Kidney glomerular epithelial cell (primary cell): ENCODE measurements around the gene CTSA.
"Not testable (repeated sequence)": the region's sequence is repeated elsewhere in the genome, so short reads cannot be mapped to it uniquely, and the experiment has no call there.

Experiments used
- DNase-seq: peaks from one replicate; lab custom pipeline; 2025; lab: John Stamatoyannopoulos, UW

CTSA gene

DNA sequence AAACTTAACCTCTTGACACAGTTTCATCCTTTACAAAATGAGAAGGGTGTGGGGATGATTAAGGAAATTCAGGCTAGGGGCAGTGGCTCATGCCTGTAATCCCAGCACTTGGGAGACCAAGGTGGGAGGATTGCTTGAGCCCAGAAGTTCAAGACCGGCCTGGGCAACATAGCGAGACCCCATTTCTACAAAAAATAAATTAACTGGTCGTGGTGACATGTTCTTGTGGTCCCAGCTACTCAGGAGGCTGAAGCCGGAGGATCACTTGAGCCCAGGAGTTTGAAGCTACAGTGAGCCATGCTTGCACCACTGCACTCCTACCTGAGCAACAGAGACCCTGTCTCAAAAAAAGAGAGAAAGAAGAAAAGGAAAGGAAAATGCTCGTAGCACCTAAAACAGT lies 24.7 kb upstream of the CTSA start:
- DNase-seq = no peak

DNA sequence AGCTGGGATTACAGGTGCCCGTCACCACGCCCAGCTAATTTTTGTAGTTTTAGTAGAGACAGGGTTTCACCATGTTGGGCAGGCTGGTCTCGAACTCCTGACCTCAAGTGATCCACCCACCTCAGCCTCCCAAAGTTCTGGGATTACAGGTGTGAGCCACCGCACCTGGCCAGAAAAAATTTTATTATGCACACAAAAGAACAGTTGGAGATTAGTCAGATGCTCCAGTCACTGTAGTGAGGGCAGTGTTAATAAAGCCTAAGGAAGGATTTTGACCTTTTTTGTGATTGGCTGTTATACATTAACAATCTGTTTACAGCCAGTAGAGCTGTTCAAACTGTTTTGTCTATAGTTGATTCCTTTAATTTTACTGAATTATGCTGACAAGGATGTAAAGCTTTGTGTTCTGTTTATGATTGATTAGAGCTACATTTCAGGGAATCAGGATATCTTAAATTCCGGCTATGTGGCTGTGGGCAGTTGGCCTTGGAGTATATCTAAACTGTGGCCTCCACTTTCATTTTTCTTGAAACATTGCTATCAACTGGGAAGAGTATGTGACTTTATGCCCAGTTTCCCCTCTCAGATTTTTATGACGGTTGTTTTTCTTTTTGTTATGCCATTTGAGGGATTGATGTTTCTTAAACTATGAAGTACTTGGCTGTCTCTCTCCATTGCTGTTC lies 23.9 kb upstream of the CTSA start:
- no peak for DNase-seq

DNA sequence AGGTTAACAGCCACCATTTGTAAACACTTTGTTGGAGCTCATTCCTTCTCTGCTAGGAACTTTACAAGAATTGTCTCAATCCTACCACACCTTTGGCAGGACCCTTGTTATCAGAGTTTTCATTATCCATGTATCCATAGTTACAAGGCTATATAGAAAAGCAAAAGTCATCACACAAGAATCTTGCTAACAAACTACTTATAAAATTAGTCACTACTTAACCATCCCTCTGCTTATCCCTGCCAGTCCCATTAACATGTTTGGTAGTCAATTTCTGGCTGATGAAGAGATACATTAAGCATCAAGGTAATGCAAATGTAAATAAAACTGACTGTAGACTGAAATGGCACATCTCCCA lies 23.3 kb upstream of the CTSA start:
- DNase-seq = peak; percentile 77

DNA sequence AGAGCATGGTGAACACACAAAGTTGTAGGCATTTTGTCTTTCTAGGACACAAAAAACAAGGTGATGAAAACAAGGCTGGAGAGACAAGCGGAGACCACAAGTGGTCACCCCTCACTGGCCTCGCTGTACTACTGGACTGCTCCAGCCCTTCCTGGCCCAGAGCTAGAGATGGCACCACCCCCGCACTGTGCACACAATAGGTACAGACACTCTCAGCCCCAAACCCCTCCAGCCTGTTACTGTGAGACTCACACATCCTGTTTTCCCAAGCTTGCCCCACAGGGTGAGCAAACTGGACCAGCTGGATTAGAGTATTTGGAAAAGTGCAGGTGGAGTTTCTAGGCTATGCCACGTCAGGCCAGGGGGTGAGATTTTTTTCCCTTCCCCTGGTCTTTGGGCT lies 18.5 kb upstream of the CTSA start:
- no peak for DNase-seq

DNA sequence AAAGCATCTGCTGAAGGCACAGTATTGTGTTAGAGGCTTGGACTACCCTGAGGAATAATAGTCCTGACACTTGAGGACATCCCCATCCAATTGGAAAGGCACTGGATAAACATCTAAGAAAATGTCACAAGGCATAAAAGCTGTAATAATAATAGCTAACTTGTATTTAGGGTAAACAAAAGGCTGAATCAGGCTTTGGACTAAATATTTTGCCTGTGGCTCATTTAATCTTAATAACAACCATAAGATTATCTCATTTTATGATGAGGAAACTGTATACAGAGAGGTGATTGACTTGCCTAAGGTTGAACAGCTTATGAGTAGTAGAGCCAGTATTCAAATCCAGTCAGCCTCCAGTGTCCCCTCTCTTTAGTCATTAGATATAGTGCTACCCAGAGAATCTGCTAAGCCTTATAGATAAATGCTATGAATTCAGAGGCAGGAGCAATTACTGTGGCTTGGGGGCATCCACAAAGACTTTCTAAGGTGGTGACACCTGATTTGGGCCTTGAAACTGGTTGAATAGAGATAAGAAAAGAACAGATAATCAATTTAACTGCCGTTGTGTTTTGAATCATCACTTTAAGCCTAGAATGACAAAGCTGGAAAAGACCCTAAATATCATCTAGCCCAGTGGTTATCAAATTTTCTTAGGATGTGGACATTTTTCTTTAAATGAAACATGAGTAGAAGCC lies 17.6 kb upstream of the CTSA start:
- DNase-seq = no peak

DNA sequence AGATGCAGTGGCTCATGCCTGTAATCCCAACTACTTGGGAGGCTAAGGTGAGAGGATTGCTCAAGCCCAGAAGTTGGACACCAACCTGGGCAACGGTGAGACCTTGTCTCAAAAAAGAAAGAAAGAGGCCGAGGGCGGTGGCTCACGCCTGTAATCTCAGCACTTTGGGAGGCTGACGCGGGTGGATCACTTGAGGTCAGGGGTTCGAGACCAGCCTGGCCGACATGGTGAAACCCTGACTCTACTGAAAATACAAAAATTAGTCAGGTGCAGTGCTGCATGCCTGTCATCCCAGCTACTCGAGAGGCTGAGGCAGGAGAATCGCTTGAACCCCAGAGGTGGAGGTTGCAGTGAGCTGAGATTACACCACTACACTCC lies 17.0 kb upstream of the CTSA start:
- not testable (repeated sequence) for DNase-seq

DNA sequence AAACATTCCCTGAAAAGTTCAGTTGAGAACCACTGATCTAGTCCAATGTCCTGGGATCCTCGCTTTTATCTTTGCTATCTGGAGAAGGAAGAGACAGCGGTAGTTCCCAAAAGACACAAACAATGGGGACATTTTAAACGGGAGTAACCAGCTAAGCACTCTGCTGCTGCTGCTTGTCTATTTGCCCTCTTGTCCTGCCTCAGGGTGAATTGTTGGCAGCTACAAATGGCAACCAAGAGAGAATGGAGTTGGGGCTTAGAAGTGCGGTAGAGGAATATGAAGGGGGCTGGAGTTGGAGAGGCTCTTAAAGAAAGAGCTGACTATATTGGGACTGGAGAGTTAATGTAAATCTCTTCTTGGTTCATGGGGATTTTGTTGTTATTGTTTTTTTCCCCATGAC lies 16.6 kb upstream of the CTSA start:
- no peak for DNase-seq

DNA sequence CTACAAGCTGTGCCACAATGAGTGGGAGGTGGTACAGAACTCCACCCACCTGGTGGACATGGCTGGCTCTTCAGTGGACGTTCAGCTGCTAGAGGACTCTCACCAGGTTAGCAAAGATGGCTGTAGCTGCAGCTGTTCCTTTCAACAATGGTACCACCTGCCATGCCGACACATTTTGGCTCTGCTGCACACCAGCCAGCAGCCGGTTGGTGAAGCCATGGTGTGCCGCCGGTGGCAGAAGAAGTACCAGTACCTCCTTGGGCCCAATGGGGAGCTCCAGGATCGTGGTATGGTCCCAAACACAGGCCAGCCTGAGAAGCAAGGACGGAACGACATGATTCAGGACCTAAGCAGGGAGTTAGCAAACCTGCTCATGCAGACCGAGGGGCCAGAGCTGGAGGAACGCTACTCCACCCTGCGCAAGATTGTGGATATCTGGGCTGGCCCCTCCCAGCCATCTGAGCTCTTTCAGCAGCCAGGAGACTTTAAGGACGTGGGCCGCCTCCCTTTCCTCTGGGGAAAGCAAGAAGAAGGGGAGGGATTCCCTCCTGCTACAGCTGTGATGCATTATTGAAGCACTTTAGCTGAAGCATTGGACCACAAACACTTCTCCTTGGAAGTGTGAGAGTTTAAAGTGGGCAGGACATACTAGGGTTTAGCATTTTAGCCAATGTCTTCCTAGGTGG lies 12.9 kb upstream of the CTSA start:
- DNase-seq = no peak

DNA sequence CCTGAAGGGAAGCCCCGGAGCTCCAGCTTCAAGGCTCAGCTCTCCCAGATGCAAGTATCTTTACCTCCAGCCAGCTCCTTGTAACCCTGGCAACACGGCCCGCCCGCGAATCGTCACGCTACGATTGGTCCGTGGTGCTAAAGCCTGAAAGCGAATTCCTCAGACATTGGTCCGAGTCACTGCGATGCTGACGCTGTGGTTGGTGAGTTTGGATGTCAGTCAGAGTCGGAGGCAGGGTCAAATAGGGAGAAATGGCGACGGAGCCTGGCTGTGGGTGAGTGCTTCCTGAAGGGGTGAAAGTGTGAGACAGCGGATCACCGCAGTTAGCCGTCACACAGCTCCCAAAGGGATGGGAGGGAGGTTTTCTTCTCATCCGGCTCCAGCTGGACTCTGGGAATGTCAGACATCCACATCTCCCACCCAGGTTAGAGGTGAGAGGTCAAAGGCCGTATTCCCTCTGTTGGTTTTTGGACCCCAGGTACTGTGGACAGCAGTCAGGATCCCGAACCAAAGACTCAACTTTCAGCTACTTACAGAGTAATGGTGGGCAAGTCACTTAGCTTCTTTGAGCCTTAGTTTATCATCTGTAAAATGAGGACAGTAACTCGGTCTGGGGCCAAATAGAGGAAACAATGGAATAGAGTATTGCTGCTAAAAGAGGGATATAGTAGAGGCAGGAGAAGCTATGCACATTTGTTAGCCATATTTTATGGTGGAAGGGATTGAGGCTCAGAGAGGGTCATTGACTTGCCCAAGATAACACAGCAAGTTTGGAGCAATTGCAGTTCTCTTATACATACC lies 9.9 kb upstream of the CTSA start, which contains the start of gene ZSWIM1:
ZSWIM1 (plus strand) TSS at position 240 of the 801 bp plus-strand sequence. CDS start 1,366 bp downstream, outside the sequence.
- DNase-seq = peak; percentile 98

DNA sequence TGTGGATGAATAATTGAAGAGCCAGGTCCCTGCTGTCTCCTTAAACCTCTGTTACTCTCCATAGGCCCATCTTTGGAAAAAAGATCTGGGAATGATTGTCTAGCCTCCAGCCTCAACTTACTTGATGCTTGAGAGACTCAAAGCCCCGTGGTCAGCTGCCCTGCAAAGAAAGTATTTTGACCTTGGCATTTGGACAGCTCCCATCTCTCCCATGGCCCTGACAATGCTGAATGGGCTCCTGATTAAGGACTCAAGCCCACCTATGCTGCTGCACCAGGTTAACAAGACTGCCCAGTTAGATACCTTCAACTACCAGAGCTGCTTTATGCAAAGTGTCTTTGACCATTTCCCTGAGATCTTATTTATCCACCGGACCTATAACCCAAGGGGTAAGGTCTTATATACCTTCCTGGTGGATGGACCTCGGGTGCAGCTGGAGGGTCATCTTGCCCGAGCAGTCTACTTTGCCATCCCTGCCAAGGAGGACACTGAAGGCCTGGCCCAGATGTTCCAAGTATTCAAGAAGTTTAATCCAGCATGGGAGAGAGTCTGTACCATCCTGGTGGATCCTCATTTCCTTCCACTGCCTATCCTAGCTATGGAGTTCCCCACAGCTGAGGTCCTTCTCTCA lies 8.6 kb upstream of the CTSA start:
- DNase-seq = no peak

DNA sequence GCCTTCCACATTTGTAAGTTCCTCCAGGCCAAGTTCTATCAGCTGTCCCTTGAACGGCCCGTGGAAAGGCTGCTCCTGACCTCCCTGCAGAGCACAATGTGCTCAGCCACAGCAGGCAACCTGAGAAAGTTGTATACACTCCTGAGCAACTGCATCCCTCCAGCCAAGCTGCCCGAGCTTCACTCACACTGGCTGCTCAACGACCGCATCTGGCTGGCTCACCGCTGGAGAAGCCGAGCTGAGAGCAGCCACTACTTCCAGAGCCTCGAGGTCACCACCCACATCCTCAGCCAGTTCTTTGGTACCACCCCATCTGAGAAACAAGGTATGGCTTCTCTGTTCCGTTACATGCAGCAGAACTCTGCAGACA lies 8.1 kb upstream of the CTSA start:
- DNase-seq = no peak

DNA sequence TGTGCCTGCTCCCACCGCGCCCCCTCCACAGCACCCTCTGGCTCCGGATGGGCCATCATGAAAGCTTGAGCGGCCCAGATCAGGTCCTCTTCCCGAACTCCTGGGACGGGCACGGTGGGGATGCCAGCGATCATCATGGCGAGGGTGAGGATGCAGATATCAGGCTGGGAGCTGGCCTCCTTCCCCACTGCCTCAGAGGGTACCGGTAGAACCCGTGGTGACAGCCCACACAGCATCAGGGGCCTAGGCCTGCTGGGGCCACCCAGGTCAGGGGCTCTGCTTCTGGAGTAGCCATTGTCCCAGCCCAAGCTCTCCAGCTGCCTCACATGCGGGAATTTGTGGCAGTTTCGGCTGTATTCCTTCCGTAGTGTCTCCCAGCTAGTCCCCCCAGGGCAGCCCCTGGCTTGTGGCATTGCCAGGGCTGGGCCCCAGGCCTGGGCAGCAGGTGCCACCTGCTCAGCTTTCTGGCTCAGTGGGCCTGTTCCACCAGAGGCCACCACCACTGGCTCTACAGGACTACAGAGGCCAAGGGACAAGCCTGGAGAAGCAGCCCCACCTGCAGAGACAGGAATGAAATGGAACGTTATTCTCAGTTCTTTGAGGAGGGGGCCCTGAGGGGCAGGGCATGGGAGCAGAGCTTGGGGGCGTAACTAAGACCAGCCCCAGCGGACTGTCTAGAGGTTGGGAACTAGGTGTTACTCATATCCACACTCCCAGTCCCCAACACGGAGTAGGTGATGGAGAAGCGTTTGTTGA lies 4.4 kb upstream of the CTSA start:
- no peak for DNase-seq

DNA sequence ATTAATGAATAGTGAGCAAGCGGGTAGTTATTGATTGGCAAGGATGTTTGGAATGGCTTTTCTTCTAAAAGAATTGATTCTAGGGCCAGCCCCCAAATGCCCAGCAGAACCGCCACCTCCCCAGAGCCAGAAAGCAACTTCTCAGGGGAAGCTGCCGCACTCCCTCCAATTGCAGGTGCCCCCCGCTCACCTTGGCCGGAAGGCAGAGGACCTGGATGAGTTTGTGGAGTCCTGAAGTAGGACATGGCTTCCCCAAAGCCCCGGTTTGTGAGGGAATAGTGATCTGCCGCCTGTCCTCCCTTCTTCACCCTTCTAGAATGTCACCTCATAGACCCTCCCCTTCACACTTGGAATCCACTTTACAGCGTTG lies 3.8 kb upstream of the CTSA start, which contains the start of gene SPATA25:
SPATA25 (minus strand) TSS at position 277 of the 370 bp plus-strand sequence; CDS start at position 245, 32 bp downstream.
- no peak for DNase-seq

DNA sequence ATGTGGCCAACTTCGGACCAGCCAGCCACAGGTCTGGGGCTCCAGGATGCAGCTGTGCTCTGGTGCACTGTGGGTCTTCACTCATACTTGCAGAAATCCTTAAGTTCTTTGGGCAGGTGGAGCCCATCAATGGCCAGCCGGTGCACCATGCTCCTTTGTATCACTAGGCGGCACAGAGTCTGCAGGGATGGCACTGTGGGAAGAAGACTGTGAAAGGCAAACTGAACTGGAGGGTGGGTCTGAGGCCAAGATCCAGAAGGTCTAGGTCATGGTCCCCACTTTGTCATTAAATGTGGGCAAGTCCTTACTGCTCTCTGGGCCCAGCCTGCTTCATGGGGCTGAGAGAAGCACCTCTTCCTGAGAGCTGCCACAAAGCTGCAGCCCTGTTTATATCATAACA lies 2.5 kb upstream of the CTSA start:
- no peak for DNase-seq

DNA sequence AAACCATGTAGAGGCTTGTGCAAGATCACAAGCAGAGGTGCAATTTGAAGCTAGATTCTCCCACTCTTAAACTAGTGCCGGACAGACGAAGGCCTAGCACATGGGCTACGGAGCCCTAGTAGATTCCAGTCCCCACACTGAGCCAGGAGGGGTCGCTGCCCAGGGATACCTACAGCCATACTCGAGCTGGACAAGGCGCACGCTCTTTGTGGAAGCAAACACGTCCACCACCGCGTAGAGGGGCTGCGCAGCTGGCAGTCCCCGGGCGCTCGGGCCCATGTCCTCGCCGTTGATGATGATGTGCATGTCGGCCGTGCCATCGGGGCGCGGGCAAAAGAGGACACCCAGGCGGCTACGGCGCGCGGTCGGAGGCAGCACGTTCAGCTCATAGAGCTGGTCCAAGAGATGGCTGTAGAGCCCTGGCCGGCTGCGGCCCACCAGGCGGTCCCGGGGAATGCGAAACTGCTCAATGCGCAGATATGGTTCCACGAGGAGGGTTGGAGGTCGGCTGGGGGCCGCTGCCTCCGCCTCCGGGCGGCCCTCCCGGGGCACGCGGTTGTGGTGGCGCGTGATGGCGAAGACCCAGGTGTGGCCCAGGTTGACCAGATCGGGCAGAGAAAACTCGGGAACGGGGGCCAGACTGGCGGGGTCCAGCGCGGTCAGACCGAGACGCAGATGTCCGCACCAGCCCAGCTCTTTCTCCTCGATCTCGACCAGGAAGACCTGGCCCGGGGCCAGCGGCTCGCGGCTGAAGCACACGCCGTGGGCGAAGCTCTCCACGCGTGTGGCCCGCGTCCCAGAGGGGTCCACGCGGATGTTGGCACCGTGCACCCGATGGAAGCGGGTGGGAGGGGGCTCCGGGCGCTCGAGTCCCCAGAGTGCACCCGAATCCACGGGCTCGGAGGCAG lies 804 bp upstream of the CTSA start:
- DNase-seq = peak; percentile 51

DNA sequence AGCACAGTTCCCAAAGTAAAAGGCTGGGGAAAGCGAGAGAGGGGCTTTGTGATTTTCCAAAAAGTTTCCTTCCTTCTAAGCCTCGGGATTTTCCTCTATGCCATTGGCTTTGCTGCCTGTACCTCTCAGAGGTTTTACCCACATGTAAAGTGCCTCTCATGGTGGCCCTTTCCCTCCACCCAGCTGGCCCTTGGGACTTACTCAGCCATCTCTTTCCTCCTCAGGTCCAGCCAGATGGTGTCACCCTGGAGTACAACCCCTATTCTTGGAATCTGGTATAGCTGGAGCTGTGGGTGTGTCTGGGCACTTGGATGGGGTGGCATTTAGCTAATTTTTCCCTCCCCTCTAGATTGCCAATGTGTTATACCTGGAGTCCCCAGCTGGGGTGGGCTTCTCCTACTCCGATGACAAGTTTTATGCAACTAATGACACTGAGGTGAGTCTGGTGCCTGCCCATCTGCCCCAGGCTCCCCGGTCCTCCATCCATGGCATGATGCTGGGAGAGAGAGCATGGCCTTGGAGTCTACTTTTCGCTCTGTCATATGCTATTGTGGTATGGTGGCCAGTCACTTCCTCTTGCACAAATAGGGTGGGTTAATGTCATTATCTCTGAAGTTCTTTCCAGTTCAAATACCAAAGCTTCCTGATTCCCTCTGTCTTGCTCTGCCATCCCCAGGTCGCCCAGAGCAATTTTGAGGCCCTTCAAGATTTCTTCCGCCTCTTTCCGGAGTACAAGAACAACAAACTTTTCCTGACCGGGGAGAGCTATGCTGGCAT lies 1.1 kb downstream of the CTSA start:
- no peak for DNase-seq

DNA sequence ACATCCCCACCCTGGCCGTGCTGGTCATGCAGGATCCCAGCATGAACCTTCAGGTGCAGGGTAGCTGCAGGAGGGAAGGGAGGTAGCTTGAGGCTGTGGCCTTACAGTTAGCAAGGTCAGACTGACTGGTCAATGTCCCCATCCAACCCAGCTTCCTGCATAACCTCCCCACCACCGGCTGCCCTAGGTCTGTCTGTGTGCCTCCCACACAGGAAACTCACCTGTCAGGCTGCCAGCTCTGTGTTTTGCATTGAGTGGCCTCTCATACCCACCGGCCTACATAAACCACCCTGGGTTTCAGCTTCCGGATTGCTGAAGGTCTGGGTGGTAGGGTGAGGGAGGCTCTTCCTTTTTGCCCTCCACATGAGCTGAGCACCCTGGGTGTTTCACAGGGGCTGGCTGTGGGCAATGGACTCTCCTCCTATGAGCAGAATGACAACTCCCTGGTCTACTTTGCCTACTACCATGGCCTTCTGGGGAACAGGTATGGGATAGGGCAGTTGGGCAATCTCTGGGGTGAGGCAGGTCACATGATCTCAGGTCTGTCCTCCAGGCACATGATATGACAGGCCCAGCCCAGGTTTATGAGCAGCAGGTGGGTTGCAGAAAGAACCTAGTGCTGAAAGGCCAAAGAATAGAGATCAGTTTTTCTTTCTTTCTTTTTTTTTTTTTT lies 1.8 kb downstream of the CTSA start:
- no peak for DNase-seq

DNA sequence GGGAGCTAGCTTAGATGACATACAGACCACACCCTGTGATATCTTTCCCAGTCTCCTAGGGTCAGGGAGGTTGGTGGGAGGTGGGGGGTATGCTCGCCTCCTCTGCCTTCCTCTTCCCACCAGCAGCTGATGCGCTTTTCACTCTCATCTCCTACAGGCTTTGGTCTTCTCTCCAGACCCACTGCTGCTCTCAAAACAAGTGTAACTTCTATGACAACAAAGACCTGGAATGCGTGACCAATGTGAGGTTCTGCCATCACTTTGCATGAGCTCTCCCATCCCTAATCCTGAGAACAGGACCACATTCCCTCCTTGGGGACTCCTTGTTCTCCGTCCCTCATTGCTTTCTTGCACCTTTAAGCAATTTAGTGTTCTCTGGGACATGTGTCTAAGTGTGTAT lies 2.7 kb downstream of the CTSA start:
- no peak for DNase-seq

DNA sequence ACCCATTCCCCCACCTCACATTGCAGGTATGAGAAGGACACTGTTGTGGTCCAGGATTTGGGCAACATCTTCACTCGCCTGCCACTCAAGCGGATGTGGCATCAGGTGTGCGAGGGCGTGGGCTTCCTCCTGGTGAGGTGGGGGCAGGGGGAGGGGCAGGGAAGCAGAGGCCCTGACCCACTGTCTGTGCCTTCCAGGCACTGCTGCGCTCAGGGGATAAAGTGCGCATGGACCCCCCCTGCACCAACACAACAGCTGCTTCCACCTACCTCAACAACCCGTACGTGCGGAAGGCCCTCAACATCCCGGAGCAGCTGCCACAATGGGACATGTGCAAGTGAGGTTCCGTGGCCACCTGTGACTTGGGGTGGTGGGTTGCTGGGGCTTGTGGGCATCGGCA lies 3.7 kb downstream of the CTSA start:
- DNase-seq = no peak
